PC-9 (cell line): ENCODE data around the gene ZNF28. TPM values are rescaled to one million over a fixed set of nuclear protein-coding genes. Genes with fewer than 3 reads are reported as not detected.

ENCODE experiments used
- BruUV-seq: library from RNA; stranded (reverse); fragments of 400-500 nt; replicated peaks from 2 replicates; lab custom pipeline; 2021; lab: Mats Ljungman, UMichigan
- CTCF ChIA-PET: fragments of 300-600 bp; sonication (Branson Sonifier 250); formaldehyde crosslinking; loops from one replicate; lab custom pipeline; 2022; ENCODE audit warnings: antibody characterized with exemption; lab: Charles Lee
- POLR2A ChIA-PET: fragments of 300-600 bp; sonication (Branson Sonifier 250); formaldehyde crosslinking; loops from one replicate; lab custom pipeline; 2022; ENCODE audit warnings: antibody characterized with exemption; ENCODE audit not compliant: unreplicated experiment; lab: Charles Lee
- DNase-seq, 2 experiments: peaks; one replicate each; pipeline versions ENCODE4 v3.0.0 to v3.0.0-alpha.2; 2015 to 2022; ENCODE audit warnings: mixed read lengths in 1 of 2
- H2AFZ ChIP-seq: fragments of 200-600 bp; sonication (generic); 2 replicates; pipeline ENCODE4 v1.8.1; 2017; ENCODE audit warnings: antibody characterized with exemption
- H3F3A ChIP-seq: fragments of 200-600 bp; sonication (generic); 2 replicates; pipeline ENCODE4 v1.8.1; 2017; ENCODE audit warnings: antibody characterized with exemption, mild to moderate bottlenecking, low read depth; ENCODE audit not compliant: insufficient read depth
- H3K27ac ChIP-seq: fragments of 200-600 bp; sonication (generic); 2 replicates; pipeline ENCODE4 v1.6.1; 2016; ENCODE audit warnings: mixed run types
- H3K27me3 ChIP-seq: fragments of 200-600 bp; sonication (generic); 2 replicates; pipeline ENCODE4 v1.6.1; 2016; ENCODE audit warnings: low read depth, mixed run types; ENCODE audit not compliant: insufficient read depth
- H3K36me3 ChIP-seq: fragments of 200-600 bp; sonication (generic); 2 replicates; pipeline ENCODE4 v1.6.1; 2016; ENCODE audit warnings: low read depth, mixed run types
- H3K4me1 ChIP-seq: fragments of 200-600 bp; sonication (generic); replicated peaks from 2 replicates; pipeline ENCODE4 v1.6.1; 2016; ENCODE audit warnings: mixed run types; ENCODE audit not compliant: insufficient read depth
- H3K4me2 ChIP-seq: fragments of 200-600 bp; sonication (generic); 2 replicates; pipeline ENCODE4 v1.6.1; 2017; ENCODE audit warnings: mixed run types
- H3K4me3 ChIP-seq: fragments of 200-600 bp; sonication (generic); 2 replicates; pipeline ENCODE4 v1.6.1; 2016; ENCODE audit warnings: mixed run types
- H3K79me2 ChIP-seq: fragments of 200-600 bp; sonication (generic); 2 replicates; pipeline ENCODE4 v1.6.1; 2017; ENCODE audit warnings: low read depth, mixed run types
- H3K9me2 ChIP-seq: fragments of 200-600 bp; sonication (generic); 2 replicates; pipeline ENCODE4 v1.8.1; 2017; ENCODE audit warnings: mild to moderate bottlenecking; ENCODE audit not compliant: insufficient read depth
- H3K9me3 ChIP-seq: fragments of 200-600 bp; sonication (generic); 2 replicates; pipeline ENCODE4 v1.8.1; 2016; ENCODE audit warnings: low read depth; ENCODE audit not compliant: insufficient read depth
- H4K20me1 ChIP-seq: fragments of 200-600 bp; sonication (generic); 2 replicates; pipeline ENCODE4 v1.8.1; 2017; ENCODE audit not compliant: insufficient read depth
- CTCF ChIP-seq: fragments of 200-600 bp; sonication (generic); conservative IDR thresholded peaks from 2 replicates; pipeline ENCODE4 v1.6.1; 2017; ENCODE audit warnings: mixed run types, antibody characterized with exemption, mild to moderate bottlenecking, moderate library complexity
- EZH2 ChIP-seq: fragments of 200-600 bp; sonication (generic); IDR thresholded peaks from 2 replicates; pipeline ENCODE4 v1.8.0; 2017; ENCODE audit warnings: antibody characterized with exemption, low read depth
- intact Hi-C: fragments of 100-400 bp; cut with micrococcal nuclease; formaldehyde crosslinking; loops from one replicate; pipeline ENCODE4 v1.10.0; 2022; ENCODE audit not compliant: unreplicated experiment
- total RNA-seq: library from RNA; stranded (reverse); gene quantifications from 2 replicates; pipeline ENCODE4 v1.2.3, GENCODE V29; 2021

Gene ZNF28
- total RNA-seq, 1 experiment from 2014 or later, result 29.5 TPM

- H3K9me3 ChIP-seq, result no peaks in the 10 kb centered on the region
- no peak overlapping the region for H2AFZ ChIP-seq
- no peaks in the 10 kb centered on the region for H4K20me1 ChIP-seq
- H3K79me2 ChIP-seq, result no peaks in the 10 kb centered on the region
- DNase-seq, result no peak
- H3K9me2 ChIP-seq, result no peaks in the 10 kb centered on the region
- no peaks in the 10 kb centered on the region for H3K4me1 ChIP-seq
- H3K4me2 ChIP-seq, result no peak overlapping the region
- POLR2A ChIA-PET, result no interaction called here
- CTCF ChIA-PET, result no interaction called here
- no TSS peak for BruUV-seq
- H3K27me3 ChIP-seq, result no peaks in the 10 kb centered on the region
- no peaks in the 10 kb centered on the region for H3K36me3 ChIP-seq
- no peak overlapping the region for H3K4me3 ChIP-seq
- no peaks in the 10 kb centered on the region for H3F3A ChIP-seq
- H3K27ac ChIP-seq, result no peak overlapping the region
- intact Hi-C loops, result loop anchor here (5.0 kb wide), 1 partner anchor 502 kb away; no protein-coding TSS in a partner anchor
- TF ChIP-seq CTCF (no peak), EZH2 (no peak)
These were observed 71.7 kb downstream of the ZNF28 start for GRCh38 chr19:52749780-52750179.

GRCh38 chr19:52748336-52748950 lies 73.0 kb downstream of the ZNF28 start:
- H3F3A ChIP-seq, result no peaks in the 10 kb centered on the region

More at GRCh38 chr19:52748336-52748950, 73.0 kb downstream of the ZNF28 start:
- Histone ChIP-seq H4K20me1 (no peaks in the 10 kb centered on the region), H3K9me3 (no peaks in the 10 kb centered on the region), H3K36me3 (no peaks in the 10 kb centered on the region), H3K4me2 (no peak overlapping the region), H3K4me1 (no peaks in the 10 kb centered on the region), H3K27me3 (no peaks in the 10 kb centered on the region), H3K79me2 (no peaks in the 10 kb centered on the region), H3K4me3 (no peak overlapping the region), H3K9me2 (no peaks in the 10 kb centered on the region), H3K27ac (no peak overlapping the region), H2AFZ (no peak overlapping the region)
- POLR2A ChIA-PET, result no interaction called here
- BruUV-seq, result no TSS peak
- TF ChIP-seq EZH2 (no peak), CTCF (peak; percentile 66)
- intact Hi-C loops, result loop anchor here (5.0 kb wide), 1 partner anchor 501 kb away; no protein-coding TSS in a partner anchor
- no peak for DNase-seq
- CTCF ChIA-PET, result no interaction called here

Other genes starting within 250 kb of the ZNF28 start
- gene ZNF83, start 183.3 kb downstream of the ZNF28 start, total RNA-seq, result 54.6 and 60.6 TPM in 2 replicates
- gene ZNF611, start 86.6 kb downstream of the ZNF28 start, total RNA-seq, result 25.5 and 26.2 TPM in 2 replicates
- gene ZNF600, start 34.8 kb downstream of the ZNF28 start, total RNA-seq, result 21.4 and 27.9 TPM in 2 replicates
- gene ZNF468, start 36.0 kb upstream of the ZNF28 start, total RNA-seq, result 19.5 and 29.0 TPM in 2 replicates
- gene ZNF320, start 76.0 kb upstream of the ZNF28 start, total RNA-seq, result 18.5 and 24.9 TPM in 2 replicates
- gene ZNF888, start 101.8 kb upstream of the ZNF28 start, total RNA-seq, result 10.8 and 14.5 TPM in 2 replicates
- gene ZNF816, start 141.2 kb upstream of the ZNF28 start, total RNA-seq, result 11.8 and 13.8 TPM in 2 replicates
- not detected in 2 replicates for gene ERVV-1, start 192.3 kb upstream of the ZNF28 start, total RNA-seq
- 0.28 TPM in 1 of 2 replicates, not detected in the other for gene ERVV-2, start 223.1 kb upstream of the ZNF28 start, total RNA-seq